MM.1S (cell line): Measurements from ENCODE around the gene FAM25C.
"Not testable (repeated sequence)": the region's sequence is repeated elsewhere in the genome, so short reads cannot be mapped to it uniquely, and the experiment has no call there.

Experiments
- EZH2 ChIP-seq: fragments of 300-600 bp; sonication (generic); optimal IDR thresholded peaks from 2 replicates; pipeline ENCODE3; 2017; ENCODE audit warnings: low read depth, mild to moderate bottlenecking, antibody characterized with exemption, low read length, mixed read lengths
- EZH2phosphoT487 ChIP-seq: fragments of 300-600 bp; sonication (generic); IDR thresholded peaks from 2 replicates; pipeline ENCODE4 v1.6.1; 2018; ENCODE audit warnings: antibody characterized with exemption, low read length
- TF ChIP-seq, protein P1 (sequence below): fragments of 300-600 bp; sonication (generic); IDR thresholded peaks from 2 replicates; pipeline ENCODE4 v1.5.1; 2016; ENCODE audit warnings: antibody characterized with exemption, low read length, mixed read lengths

DNA sequence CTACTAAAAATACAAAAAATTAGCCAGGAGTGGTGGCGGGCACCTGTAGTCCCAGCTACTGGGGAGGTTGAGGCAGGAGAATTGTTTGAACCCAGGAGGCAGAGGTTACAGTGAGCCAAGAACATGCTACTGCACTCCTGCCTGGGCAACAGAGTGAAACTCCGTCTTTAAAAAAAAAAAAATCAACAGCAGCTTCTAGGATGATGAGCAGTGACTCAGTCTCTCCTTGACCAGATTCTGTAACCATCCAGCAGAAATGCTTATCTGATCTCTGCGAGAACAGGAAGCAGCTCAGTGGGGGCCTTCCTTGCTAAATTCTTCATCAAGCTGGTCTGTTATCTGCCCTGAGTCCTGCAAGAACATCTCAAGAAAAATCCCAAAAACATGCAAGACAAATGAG is 5.5 kb downstream of the FAM25C start:
- not testable (repeated sequence) for TF ChIP-seq EZH2phosphoT487, EZH2
- TF ChIP-seq, protein P1, sequence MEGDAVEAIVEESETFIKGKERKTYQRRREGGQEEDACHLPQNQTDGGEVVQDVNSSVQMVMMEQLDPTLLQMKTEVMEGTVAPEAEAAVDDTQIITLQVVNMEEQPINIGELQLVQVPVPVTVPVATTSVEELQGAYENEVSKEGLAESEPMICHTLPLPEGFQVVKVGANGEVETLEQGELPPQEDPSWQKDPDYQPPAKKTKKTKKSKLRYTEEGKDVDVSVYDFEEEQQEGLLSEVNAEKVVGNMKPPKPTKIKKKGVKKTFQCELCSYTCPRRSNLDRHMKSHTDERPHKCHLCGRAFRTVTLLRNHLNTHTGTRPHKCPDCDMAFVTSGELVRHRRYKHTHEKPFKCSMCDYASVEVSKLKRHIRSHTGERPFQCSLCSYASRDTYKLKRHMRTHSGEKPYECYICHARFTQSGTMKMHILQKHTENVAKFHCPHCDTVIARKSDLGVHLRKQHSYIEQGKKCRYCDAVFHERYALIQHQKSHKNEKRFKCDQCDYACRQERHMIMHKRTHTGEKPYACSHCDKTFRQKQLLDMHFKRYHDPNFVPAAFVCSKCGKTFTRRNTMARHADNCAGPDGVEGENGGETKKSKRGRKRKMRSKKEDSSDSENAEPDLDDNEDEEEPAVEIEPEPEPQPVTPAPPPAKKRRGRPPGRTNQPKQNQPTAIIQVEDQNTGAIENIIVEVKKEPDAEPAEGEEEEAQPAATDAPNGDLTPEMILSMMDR, result not testable (repeated sequence)
